Measurements from ENCODE around the gene RAB40C.

The RAB40C gene

DNA sequence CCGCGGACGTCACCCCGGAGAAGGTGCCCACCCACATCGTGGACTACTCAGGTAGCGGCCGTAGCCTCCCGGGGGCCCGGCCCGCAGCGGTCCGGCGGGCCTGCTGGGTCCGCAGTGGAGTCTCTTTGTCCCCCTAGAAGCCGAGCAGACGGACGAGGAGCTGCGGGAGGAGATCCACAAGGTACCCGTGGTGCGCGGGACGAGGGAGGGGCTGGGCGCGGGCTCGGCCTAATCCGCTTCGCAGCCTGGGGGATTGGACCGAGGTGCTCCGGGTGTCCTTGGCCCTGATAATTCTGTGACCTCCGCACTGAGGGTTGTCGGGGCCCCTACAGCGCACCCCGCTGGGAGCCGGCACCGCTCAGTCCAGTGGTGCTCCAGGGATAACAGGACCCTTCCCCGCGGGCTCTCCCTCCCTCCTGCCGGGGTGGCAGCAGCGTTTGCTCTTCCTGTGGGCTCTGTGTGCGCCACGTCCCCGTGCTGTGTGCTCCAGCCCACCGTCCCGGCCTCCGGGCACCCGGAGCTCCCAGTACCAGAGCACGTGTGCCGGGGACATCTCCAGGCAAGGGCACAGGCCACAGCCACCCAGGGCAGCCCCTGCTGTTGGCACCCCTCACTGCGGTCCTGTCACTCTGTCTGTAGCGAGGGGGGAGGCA is 78.8 kb downstream of the RAB40C start:
- DNase-seq (ENCODE audit: low spot score): no peak

DNA sequence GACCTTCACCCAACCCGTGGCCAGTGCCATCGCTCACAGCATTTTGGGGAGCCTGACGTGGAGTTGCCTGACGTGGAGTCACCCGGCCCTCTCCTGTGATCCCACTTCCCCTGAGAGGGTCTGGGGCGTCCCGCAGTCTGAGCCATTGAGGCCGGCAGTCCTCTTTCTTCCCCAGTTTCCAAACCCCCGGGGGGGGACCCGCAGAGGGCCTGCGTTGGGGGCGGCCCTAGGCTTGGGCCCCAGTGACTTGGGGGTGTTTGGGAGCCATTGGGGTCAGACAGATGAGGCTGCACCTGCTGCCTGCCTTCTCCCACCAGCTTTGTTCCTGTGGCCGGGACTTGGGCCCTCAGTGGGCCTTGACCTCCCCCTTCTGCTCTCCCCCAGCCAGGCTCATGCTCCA is 79.8 kb downstream of the RAB40C start:
- no peak for DNase-seq (ENCODE audit: low spot score)

DNA sequence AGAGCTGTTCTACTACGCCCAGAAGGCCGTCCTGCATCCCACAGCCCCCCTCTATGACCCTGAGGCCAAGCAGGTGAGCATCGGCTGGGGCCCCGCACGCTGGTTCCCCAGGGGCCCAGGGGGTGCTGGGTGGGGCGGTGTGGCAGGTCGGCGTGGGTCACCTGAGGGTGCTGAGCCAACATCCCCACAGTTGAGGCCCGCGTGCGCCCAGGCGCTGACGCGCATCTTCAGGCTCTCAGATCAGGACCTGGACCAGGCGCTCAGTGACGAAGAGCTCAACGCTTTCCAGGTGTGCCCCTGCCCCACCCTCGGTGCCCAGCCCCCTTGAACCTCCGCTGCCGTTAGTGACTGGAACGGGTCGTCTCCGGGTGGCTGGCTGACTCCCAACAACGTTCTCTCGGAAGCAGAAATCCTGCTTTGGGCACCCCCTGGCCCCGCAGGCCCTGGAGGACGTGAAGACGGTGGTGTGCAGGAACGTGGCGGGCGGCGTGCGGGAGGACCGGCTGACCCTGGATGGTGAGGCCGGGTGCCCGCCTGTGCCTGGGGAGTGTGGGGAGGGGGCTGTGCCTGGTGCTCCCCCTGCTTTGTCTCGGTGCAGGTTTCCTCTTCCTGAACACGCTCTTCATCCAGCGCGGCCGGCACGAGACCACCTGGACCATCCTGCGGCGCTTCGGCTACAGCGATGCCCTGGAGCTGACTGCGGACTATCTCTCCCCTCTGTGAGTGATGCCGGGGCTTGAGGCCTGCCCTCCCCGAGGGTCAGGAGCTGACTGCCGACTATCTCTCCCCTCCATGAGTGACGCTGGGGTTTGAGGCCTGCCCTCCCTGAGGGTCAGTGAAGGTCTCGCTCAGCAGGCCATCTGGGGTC is 80.9 kb downstream of the RAB40C start:
- no peak for DNase-seq (ENCODE audit: low spot score)

DNA sequence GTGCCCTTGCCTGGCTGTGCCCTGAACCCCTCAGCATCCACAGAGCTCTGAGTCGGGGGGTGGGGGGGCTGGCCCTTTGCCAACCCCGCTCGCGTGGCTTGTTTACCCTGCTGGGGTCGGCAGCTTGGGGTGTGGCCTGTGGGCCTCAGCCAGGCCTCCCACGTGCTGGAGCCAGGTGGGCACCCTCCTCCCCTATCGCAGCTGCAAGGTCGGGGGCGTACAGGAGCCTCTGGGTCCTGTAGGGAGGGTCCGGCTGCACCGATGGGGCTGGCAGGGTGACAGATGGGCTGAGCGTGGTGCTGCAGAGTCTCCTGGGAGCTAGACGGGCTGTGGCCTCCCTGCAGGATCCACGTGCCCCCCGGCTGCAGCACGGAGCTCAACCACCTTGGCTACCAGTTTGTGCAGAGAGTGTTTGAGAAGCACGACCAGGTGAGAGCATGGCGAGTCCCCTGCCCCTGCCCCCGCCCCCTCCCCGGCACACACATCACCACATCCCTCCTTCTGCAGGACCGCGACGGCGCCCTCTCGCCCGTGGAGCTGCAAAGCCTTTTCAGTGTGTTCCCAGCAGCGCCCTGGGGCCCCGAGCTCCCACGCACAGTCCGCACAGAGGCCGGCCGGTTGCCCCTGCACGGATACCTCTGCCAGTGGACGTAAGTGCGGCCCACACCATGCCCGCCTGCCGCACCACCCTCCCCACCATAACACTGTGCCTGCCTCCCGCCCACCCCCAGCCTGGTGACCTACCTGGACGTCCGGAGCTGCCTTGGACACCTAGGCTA is 81.7 kb downstream of the RAB40C start:
- no peak for DNase-seq (ENCODE audit: low spot score)

DNA sequence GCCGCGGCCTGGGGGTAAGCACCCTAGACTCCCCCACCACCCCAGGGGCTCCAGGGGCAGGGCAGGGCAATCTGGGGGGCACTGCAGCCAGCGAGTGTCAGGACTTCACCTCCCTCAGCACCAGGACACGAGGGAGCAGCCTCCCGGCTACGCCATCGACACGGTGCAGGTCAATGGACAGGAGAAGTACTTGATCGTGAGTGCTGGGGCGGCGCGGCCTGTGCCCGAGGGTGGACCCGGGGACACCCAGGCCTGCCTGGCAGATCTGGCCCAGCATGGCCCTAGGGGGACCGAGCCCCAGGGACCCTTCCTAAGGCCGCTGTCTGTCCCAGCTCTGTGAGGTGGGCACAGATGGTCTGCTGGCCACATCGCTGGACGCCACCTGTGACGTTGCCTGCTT is 82.5 kb downstream of the RAB40C start:
- DNase-seq (ENCODE audit: low spot score): no peak

DNA sequence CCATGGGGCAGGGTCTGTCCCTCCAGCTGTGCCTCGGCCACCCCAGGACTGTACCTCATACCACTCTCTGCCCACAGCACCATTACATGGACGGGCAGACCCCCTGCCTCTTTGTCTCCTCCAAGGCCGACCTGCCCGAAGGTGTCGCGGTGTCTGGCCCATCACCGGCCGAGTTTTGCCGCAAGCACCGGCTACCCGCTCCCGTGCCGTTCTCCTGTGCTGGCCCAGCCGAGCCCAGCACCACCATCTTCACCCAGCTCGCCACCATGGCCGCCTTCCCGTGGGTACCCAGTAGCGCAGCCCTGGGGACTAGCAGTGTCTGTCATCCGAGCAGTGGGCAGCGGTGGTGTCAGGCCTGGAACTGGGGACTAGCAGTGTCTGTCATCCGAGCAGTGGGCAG is 83.0 kb downstream of the RAB40C start:
- DNase-seq (ENCODE audit: low spot score): no peak

DNA sequence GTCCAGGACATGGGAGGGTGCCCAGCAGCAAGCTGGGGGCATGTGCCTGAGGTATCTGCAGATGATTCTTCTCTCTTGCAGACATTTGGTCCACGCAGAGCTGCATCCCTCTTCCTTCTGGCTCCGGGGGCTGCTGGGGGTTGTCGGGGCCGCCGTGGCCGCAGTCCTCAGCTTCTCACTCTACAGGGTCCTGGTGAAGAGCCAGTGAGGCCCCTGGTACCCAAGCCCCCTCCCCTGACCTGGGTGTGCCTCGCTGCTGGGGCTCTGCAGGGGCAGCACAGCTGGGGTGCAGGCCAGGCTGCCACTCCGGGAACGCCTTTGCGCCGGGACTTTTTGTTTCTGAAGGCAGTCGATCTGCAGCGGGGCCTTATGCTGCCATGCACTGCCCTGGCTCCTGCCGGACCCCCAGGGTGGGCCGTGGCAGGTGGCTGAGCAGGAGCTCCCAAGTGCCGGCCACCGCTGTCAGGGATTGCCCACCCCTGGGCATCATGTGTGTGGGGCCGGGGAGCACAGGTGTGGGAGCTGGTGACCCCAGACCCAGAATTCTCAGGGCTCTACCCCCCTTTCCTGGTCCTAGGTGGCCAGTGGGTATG is 83.6 kb downstream of the RAB40C start:
- DNase-seq (ENCODE audit: low spot score): no peak

DNA sequence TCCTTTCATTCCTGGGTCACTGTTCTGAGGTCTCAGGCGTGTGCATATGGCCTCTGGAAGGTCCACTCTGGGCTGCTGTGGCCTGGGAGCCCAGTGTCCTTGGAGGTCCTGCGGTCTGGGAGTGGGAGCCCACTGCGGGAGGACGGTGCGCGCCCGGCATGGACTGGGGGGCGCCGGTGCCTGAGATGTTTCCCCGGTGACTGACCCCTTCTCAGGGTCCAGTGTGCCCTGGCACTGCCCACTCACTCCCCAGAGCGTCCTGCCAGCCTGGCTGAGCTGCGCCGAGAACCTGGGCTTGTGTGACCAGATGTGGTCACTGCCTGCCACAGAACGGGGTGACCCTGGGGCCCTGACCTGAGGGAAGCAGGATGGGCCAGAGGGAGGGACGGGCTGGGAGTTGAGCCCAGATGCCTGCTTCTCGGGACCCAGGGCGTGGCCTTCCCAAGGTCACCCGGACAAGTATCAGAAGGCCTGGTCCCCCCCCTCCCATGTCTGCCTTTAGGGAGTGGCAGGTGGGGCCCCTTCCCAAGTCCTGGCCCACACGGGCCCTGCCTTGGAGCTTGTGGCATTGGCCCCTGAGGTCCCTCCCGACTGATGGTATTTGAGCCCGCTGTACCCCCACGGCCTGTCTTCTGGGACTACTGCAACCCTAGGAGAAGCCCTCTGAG is 84.5 kb downstream of the RAB40C start:
- DNase-seq (ENCODE audit: low spot score): no peak

DNA sequence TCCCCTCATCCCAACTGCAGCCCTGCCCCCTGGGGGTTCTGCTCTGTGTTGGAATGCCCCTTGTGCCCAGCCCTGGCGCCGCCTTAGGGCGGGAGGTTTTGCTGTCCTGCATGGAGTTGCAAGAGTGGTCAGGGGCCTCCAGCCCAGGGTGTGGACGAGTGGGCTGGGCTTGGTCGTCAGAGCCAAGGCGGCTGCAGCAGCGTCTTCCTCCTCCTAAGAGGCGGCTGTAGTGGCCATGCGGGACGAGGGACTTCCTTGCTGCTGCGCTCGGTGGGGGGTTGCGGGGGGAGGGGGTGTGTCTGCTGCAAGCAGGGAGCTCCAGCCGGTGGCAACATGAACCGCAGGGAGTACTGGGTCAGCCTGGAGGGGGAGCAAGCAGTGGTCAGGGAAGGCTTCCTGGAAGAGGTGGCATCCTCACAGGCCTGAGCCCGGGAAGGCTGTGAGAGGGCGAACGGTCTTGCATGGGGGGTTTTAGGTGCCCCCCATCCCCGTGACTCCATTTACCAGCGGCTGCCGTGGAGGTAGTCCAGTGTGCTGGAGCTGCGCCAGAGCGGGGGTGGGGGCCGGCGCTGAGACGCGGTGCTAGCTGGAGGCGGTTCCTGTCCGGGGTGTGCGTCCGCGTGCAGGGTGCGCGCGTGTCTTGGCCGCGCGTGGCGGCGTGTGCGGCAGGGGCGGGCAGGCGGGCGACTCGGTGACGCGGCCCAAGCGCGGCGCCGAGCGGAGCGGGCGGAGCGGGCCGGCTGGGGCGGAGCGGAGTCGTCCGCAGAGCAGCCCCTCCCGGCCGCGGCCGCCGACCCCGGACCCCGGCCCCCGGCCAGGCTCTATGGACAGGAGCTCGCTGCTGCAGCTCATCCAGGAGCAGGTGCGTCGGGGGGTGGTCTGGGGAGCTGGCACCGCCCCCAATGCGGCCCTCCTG is 85.4 kb downstream of the RAB40C start, which contains the start of gene RHBDL1:
Gene RHBDL1 (plus strand): TSS at position 704 of the 916 bp plus-strand sequence. CDS start 120 bp downstream, at position 824.
- DNase-seq (ENCODE audit: low spot score): no peak

DNA sequence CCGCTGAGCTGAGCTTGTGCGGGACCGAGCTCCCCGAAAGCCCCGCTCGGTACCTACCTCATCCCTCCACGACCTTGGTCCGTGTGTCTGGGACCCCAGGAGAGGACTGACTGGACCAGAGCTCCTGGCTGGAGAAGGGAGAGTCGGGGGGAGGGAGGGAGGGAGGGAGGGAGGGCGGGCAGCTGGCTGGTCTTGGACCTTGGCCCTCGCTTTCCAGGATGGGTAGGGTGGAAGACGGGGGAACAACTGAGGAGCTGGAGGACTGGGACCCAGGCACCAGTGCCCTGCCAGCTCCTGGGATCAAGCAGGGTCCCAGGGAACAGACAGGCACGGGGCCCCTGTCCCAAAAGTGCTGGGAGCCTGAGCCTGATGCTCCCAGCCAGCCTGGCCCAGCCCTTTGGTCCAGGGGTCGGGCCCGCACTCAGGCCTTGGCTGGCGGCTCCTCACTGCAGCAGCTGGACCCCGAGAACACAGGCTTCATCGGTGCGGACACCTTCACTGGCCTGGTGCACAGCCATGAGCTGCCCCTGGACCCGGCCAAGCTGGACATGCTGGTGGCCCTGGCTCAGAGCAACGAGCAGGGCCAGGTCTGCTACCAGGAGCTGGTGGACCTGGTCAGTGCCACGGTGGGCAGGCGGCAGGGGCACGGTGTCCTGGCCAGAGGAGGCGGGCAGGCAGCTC is 86.2 kb downstream of the RAB40C start:
- no peak for DNase-seq (ENCODE audit: low spot score)

DNA sequence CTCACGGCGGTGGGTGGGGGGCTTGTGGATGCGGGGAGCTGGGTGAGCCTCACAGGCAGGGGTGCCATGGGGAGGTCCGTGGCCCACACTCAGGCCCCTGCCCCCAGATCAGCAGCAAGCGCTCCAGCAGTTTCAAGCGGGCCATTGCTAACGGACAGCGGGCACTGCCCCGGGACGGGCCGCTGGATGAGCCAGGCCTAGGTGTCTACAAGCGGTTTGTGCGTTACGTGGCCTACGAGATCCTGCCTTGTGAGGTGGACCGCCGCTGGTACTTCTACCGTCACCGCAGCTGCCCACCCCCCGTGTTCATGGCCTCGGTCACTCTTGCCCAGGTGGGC is 86.7 kb downstream of the RAB40C start:
- DNase-seq (ENCODE audit: low spot score): no peak

DNA sequence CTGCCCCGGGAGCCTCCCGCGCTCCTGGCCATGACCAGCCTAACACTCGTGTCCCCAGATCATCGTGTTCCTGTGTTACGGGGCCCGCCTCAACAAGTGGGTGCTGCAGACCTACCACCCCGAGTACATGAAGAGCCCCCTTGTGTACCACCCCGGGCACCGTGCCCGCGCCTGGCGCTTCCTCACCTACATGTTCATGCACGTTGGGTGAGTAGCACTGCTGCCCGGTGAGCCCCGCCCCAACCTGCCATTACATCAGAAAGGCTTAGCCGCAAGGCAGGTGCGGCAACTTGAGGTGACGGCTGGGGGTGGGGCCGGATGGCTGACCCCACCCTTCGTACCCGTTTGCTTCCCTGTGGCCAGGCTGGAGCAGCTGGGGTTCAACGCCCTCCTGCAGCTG is 87.0 kb downstream of the RAB40C start:
- DNase-seq (ENCODE audit: low spot score): no peak

DNA sequence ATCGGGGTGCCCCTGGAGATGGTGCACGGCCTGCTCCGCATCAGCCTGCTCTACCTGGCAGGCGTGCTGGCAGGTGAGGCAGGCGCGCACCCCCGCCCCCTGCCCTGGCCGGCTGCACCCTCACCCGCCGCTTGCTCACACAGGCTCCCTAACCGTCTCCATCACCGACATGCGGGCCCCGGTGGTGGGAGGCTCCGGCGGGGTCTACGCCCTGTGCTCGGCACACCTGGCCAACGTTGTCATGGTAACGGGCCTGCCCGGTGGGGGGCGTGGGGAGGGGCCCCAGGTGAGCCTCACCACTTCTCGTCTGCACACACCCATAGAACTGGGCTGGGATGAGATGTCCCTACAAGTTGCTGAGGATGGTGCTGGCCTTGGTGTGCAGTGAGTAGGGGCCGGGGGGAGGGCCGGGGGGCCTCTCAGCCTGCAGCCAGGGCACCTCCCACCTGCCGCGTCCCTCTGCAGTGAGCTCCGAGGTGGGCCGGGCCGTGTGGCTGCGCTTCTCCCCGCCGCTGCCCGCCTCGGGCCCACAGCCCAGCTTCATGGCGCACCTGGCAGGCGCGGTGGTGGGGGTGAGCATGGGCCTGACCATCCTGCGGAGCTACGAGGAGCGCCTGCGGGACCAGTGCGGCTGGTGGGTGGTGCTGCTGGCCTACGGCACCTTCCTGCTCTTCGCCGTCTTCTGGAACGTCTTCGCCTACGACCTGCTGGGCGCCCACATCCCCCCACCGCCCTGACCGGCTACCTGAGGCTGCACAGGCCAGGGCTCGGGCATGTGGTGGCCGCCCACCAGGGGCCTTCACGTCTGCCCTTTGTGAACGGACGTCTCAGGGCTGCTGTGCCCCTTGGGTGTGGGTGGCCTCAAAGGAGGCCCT is 87.7 kb downstream of the RAB40C start:
- no peak for DNase-seq (ENCODE audit: low spot score)

DNA sequence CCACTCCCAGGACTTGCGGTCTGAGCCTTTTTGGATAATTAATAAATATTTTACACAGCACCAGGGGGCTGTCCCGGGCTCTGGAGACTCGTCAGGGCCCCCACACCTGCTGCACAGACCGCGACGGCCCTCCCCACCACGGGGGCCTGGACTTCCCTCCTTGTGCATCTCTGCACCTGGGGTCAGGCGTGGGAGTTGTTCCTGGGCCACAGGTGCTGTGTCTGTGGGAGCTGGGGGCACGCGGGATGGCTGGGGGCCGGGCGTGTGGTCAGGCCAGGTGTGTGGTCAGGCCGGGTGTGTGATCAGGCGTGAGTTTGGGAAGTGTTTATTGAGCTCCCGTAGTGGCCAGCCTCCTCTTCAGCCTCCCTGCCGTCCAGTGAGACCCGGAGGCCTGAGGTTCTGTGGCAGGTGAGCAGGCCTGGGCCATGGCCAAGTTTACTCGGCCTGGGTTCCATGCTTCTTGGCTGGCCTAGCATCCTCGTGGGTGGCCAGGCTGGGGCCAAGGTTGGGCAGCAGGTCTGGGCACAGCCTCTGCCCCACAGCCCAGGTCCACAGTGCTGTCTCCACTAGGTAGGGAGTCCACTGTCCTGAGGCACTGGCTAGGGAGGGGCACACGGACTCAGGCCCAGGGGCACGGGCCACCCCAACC is 88.5 kb downstream of the RAB40C start:
- no peak for DNase-seq (ENCODE audit: low spot score)
